Head of caudate nucleus (tissue), 42 donors: ENCODE measurements around the gene INIP.

ENCODE experiments used
- DNase-seq, 42 donors: peaks; one replicate each; pipeline versions ENCODE4 v3.0.0 to v3.0.0-alpha.2; 2020 to 2021; ENCODE audit warnings: mixed read lengths in 7 of 42
- intact Hi-C: fragments of 100-400 bp; cut with DNase I; formaldehyde crosslinking; loops from one replicate; pipeline ENCODE4 v1.15.0; 2022

Gene INIP, protein sequence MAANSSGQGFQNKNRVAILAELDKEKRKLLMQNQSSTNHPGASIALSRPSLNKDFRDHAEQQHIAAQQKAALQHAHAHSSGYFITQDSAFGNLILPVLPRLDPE

DNA sequence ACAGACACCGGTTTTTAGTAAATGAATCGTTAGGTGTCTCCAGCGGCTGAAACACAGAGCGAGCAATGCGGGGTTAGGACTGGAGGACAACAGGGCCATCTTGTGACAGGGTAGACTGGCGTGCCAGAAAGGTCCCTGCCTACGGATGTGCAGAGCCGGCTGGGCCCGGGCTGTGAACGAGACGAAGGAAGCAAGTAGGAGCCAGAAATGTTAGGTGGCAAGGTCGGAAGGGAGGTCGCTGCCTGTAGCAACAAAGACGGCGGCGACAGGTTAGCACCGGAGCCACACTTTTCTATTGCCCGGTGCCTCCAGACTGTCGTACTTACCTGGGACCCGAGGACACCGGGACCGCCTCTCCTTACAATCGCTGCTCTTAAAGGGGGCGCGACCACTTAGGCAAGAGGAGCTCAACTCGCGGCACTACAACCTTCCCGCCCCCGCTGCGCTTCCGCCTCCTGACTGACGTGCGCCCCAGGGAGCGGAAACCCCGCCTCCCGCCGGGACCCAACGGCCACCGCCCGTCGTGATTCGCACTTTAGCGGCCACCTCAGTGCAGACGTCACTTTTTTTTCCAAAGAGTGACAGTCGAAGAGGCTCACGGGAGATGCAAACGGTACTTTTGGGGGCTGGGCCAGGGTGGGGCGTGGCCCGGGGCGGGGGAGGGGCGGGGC lies at the start of gene INIP:
Gene INIP (minus strand): TSS at position 457 of the 671 bp plus-strand sequence. CDS start 1,632 bp downstream, outside the sequence.
- DNase-seq: peak; percentile 95 to 99 (median 98)
- intact Hi-C loops: loop anchor here (2.0 to 10.0 kb wide), 4 partner anchors 33 to 623 kb away; partner anchors contain the start of genes HSDL2 and SNX30

DNA sequence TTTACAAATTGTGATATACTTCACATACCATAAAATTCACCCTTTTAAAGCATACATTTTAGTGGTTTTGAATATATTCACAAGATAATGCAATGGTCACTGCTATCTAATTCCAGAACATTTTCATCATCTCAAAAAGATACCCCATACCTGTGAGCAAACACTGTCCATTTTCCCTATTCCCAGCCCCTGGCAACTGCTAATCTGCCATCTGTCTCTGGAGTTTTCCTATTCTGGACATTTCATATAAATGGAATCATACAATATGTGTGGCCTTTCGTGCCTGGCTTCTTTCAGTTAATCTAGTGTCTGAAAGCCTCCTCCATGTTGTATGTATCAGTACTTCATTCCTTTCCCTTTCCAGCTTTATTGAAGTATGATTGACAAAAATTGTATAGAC lies 47.4 kb upstream of the INIP start:
- no peak for DNase-seq
- intact Hi-C loops: no loop called here

DNA sequence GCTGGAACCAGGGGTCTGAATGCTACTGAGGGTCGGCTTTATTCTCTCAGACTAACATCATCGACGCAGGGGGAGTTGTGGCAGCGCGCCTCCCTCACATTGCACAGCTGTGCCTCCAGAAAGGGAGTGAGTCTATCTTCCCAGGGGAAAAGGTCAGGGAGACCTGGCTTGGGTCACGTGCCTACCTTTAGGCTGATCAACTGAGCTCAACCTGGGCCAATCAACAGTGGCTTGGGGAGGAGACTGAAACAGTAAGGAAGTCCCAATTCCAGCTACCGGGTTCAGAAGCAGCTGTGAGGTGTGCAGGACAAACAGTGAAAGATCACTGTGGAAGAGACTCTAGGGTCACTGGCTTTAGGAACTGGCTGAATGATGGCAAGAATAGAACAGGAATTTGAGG lies 46.9 kb upstream of the INIP start:
- intact Hi-C loops: no loop called here
- DNase-seq: no peak

DNA sequence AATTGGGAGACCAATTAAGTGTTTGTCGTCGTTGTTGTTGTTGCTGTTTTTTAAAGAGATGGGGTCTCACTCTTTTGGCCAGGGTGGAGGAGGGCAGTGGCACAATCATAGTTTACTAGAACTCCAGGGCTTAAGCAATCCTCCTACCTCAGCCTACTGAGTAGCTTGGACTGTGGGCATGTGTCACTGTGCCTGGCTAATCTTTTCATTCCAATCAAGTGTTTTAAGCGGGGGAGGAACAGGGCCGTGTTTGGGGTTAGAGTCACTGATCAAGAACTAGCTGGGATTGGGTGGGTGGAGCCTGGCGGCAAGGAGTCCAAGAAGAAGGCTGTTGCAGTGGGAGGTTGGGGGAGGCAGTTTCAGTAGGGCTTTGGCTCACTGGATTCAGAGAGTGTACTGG lies 46.4 kb upstream of the INIP start:
- intact Hi-C loops: no loop called here
- DNase-seq: no peak

DNA sequence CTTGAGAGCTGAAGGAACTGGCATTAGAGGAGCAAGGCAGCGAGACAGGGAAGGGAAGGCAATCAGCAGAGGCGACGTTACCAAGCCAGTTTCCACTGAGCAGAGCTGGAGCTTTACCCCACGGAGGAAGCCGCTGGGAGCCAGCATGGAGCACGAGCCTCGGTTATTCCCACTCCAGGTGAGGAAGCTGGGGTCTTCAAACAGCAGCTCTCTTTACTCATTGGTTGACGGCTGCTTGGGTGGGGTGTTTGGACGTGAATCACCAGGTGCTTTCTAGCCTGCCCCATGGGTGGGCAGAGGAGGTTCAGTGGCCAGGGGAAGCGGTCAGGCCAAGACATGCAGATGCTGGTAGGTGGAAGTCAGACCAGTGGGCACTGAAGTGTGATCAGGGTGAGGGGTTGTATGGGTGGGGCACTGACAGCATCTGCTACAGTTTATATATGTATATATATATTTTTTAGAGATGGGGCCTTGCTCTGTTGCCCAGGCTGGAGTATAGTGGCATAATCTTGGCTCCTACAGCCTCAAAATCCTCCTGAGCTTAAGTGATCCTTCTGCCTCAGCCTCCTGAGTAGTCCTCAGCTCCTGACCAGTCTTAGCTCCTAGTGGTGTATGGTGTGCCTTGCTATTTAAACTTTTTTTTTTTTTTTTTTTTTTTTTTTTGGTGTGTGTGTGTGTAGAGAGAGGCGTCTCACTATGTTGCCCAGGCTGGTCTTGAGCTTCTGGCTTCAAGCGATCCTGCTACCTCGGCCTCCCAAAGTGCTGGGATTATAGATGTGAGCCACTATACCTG lies 45.0 kb upstream of the INIP start:
- intact Hi-C loops: no loop called here
- DNase-seq: no peak

DNA sequence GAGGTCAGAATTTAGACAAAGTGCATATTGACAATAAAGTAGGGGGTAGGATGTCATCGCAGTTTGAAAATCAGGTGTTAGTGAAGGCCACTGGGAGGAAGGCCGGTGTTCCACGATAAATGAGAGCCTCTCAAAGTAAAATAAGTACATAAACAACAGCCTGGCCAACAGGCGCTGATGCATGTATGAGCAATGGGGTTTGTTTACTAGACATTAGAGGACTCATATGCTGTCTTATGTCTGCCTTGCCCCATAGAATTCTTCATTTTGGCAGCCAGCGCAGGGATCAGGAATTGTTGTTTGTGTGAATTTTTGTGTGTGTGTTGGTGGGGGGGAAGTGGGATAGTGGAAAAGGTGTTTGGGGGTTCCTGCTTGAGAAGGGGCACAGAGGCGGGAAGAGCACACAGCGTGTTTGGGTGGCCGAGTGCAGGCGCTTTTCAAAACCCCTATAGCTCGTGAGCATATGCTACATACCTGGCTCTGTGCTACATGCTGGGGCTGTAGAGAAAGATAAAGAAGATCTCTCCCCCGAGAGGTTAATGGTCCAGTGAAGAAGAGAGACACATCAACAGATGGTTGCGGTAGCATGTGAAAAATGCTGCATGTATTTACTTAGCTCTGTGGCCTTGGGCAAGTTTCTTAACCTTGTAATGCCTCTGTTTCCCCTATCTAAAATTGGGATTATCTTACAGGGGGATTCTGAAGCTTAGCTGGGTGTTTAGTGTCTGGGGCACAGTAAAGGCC lies 44.2 kb upstream of the INIP start:
- intact Hi-C loops: no loop called here
- no peak for DNase-seq

DNA sequence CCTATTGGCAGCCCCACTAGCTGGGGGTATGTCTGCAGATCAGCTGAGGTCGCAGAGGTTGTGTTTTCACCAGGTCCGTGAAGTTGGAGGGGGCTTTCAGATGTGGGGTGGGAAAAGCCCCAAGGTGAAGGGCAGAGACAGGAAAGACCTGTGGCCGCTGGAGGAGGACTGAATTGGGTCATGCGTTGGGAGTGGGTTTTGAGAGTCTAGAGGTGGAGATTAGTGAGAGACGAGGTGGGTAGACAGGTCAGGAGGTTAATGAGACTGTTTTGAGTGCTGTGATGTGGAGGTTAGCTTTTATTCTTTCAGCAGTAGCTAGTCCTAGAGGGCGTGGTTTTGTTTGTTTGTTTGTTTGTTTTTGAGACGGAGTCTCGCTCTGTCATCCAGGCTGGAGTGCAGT lies 42.9 kb upstream of the INIP start:
- DNase-seq: no peak
- intact Hi-C loops: no loop called here

DNA sequence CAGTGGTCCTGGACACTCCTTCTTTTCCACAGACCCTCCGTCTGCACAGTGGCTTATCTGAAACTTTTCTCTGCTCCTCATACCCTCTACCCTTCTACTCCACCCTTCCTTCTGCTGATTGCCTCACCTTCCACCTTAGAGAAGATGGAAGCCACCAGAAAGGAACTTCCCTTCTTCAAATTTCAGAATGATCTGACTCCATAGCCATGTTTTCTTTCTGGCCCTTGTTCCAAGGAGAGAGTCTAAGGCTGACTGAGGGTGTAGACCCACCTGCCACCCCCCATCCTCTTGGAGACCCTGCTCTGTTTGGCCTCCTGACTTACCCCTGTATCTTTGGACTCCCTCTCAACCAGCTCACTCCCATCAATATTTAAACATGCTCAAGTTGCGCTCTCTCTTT lies 40.0 kb upstream of the INIP start:
- intact Hi-C loops: loop anchor here (10.0 kb wide), 1 partner anchor 87 kb away; no protein-coding TSS in a partner anchor

DNA sequence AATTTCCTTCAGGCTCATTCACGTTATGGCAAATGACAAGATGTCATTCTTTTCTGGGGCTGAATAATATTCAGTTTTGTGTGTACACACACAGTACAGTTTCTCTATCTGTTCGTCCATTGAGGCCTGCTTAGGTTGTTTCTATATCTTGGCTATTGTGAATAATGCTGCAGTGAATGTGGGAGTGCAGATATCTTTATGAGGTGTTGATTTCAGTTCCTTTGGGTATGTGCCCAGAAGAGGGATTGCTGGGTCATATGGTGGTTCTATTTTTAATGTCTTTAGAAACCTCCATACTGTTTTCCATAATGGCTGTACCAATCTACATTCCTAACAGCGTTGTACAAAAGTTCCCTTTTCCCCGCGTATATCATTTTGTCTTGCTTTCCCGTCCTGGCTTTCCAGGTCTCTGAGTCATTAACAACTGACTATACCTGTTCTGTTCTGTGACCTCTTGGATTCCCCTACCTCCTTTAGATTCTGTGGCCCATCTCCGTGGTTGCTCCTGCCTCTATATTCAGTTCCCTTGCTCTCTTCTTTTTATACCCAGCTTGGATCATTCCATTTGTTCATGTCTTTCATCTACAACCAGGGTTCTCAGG lies 39.5 kb upstream of the INIP start:
- DNase-seq: no peak
- intact Hi-C loops: loop anchor here (10.0 kb wide), 1 partner anchor 87 kb away; no protein-coding TSS in a partner anchor

More for the DNA sequence above, 40.0 kb upstream of the INIP start:
- DNase-seq: no peak

DNA sequence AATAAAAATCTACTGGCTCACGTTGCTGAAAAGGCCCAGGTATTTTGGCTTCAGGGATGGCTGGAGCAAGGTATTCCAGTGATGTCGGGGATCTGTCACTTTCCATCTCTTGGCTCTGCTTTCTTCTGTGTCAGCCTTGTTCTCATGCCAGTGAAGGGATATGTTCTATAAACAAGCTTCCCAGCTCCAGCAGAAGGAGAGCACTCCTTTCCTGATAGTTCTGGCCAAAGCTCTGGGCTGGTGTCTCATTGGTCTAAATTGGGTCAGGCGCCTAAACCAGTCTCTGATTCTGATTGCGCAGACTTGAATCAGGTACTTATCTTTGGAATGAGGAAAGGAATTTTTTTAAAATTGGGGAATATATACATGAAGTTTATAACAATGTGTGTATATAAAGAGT lies 37.8 kb upstream of the INIP start:
- DNase-seq: no peak
- intact Hi-C loops: loop anchor here (10.0 kb wide), 1 partner anchor 89 kb away; no protein-coding TSS in a partner anchor

DNA sequence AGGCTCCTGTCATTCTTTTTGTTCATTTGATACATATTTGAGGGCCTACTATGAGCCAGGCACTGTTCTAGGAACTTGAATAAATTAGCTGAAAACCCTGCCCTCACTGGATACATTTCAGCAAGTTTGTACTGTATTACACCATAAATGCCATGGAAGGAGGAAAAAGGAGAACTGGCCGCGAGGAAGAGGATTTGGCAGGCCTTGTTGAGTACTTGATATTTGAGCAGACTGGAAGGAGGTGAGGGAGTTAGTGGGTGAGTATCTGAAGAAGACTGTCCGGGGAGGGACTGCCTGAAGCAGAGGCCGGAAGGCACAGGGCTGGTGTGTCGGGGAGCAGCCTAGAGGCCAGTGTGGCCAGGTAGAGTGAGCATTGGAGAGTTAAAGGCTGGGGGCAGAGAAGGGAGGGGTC lies 37.1 kb upstream of the INIP start:
- intact Hi-C loops: loop anchor here (10.0 kb wide), 1 partner anchor 90 kb away; no protein-coding TSS in a partner anchor
- no peak for DNase-seq

DNA sequence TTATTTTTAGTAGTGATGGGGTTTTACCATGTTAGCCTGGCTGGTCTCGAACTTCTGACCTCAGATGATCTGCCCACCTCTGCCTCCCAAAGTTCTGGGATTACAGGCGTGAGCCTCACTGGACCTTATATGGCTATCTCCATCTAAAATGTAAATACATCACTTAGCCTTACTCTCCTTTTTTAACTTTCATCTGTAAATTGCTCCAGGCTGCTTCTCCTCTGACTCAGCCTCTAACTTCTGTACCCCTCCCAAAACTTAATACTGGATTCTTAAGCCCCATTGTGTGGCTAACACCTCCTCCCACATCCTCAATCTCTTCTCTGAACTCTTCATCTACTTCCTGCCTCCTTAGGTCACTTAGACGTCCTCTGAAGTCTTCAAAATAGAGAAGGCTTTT lies 36.7 kb upstream of the INIP start:
- no peak for DNase-seq
- intact Hi-C loops: loop anchor here (5.0 to 10.0 kb wide), 2 partner anchors 38 to 90 kb away; no protein-coding TSS in a partner anchor

DNA sequence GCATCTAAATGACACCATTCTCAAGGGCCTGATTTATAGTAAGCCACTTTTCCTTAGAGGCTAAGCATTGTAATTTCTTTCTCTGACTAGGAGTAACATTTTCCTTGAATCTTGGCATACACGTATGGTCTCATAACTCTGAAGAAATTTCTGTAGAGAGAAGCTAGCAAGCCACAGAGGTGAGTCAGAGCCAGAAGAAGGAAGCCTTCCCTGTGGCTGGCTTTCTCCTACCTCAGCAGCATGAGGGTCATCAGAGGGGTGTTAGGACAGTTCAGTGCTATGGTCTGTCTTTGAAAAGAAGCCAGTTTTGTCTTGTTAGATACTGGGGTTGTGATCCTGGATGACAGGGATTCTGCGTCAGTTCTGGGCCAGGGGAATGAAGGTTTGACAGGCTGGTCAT lies 35.8 kb upstream of the INIP start:
- intact Hi-C loops: loop anchor here (5.0 to 10.0 kb wide), 2 partner anchors 39 to 91 kb away; no protein-coding TSS in a partner anchor
- DNase-seq: no peak

DNA sequence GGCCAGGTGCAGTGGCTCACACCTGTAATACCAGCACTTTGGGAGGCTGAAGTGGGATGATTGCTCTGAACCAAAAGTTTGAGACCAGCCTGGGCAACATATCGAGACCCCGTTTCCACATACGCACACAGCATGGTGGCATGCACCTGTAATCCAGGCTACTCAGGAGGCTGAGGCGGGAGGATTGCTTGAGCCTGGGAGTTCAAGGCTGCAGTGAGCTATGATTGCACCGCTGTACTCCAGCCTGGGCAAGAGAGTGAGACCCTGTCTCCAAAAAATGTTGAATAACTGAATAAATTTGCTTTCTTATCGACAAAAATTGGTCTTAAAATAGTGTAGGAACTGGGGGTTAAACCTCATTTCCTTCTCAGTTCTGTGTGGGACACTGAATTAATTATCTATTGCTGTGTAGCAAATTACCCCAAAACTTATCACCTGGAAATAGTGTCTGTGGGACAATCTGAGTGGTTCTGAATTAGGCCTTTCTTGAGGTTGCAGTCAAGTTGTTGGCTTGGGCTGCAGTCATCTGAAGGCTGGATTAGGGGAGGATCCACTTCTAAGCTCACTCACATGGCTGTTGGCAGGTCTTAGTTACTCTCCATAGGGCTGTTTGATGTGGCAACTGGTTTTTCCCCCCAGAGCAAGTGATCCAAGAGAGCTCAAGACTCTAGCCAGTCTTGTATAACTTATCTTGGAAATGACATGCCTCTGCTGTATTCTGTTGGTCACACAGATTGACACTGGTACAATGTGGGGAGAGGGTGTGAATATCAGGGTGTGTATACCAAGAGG lies 34.6 kb upstream of the INIP start:
- intact Hi-C loops: loop anchor here (5.0 to 10.0 kb wide), 2 partner anchors 40 to 92 kb away; no protein-coding TSS in a partner anchor
- no peak for DNase-seq

DNA sequence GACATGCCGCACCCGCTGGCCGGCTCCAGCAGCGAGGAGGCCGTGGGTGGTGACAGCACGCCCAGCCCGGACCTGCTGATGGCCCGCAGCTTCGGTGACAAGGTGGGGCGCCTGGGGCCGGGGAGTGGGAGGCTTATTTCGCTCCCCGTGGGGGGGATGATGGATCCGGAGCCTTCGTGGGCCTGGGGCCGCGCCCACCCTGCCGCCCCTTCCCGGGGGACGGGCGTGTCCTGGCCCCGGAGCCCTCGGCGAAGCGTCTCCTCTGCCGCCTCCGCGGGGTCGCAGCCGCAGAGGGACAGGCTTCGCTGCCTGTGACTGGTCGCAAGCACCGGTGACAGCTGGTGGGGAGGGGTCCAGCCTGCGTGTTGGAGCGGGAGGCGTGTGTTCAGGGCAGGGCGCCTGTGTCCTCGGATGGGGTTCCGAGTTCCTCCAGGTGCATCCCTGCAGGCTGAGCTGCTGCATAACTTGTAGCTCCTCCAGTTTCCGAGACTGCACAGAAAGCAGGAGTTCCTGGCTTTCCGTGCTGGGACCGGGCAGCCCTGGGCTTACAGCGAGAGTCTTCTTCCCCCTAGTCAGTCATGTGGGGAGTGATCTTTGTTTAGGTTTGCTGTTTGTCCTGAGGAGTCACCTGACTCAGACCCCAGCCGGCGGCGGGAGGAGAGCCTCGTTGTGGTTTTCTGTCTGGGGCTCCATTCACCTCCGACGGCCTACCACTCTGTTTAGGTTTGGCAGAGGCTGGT lies 33.3 kb upstream of the INIP start:
- DNase-seq: peak; percentile 19 to 80 (median 53)
- intact Hi-C loops: loop anchor here (2.0 to 10.0 kb wide), 3 partner anchors 32 to 94 kb away; partner anchors contain the start of gene INIP

DNA sequence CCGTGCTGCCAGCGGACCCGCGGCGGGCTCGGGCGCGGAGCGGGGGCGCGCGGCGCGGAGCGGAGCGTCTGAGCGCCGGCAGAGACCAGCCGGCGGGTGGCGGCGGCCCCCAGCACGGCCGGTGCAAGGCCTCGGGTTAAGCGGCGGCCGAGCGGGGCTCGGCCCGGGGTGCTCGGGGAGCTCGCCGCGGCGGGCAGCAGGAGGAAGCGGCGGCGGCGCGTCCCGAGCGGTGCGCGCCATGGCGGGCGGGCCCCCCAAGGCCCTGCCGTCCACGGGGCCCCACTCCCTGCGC lies 32.8 kb upstream of the INIP start:
- intact Hi-C loops: loop anchor here (2.0 to 10.0 kb wide), 3 partner anchors 32 to 94 kb away; partner anchors contain the start of gene INIP
- DNase-seq: no peak
